Endodermal cell (in vitro differentiated cells): Measurements from ENCODE around the gene CNIH1. TPM values are rescaled to one million over a fixed set of nuclear protein-coding genes. Genes with fewer than 3 reads are reported as not detected.

ENCODE experiments used
- DNase-seq: peaks from one replicate; pipeline ENCODE4 v3.0.0-alpha.2; 2017
- H3K27ac ChIP-seq: 2 replicates; pipeline ENCODE4 v1.5.1; 2013; ENCODE audit warnings: mild to moderate bottlenecking, low read depth, low read length, moderate library complexity
- H3K27me3 ChIP-seq: 2 replicates; pipeline ENCODE4 v1.6.1; 2013; ENCODE audit warnings: mild to moderate bottlenecking, low read length, moderate library complexity; ENCODE audit not compliant: insufficient read depth, control insufficient read depth, poor library complexity, severe bottlenecking
- H3K36me3 ChIP-seq: 2 replicates; pipeline ENCODE4 v1.7.0; 2013; ENCODE audit warnings: mild to moderate bottlenecking, low read length, moderate library complexity; ENCODE audit not compliant: control insufficient read depth, insufficient read depth
- H3K4me1 ChIP-seq: one replicate; pipeline ENCODE4 v1.7.0; 2013; ENCODE audit warnings: low read length; ENCODE audit not compliant: control insufficient read depth, insufficient read depth
- H3K4me3 ChIP-seq: 2 replicates; pipeline ENCODE4 v1.5.1; 2013; ENCODE audit warnings: mild to moderate bottlenecking, low read length, moderate library complexity
- H3K9ac ChIP-seq: 2 replicates; pipeline ENCODE4 v1.6.1; 2013; ENCODE audit warnings: mild to moderate bottlenecking, low read length, moderate library complexity; ENCODE audit not compliant: poor library complexity, severe bottlenecking; ENCODE audit errors: extremely low read depth
- H3K9me3 ChIP-seq: 2 replicates; pipeline ENCODE4 v1.6.1; 2013; ENCODE audit warnings: mild to moderate bottlenecking, low read length, moderate library complexity; ENCODE audit not compliant: control insufficient read depth
- H3K27ac Mint-ChIP-seq: 2 replicates; pipeline ENCODE4 v1.8.0; 2020; ENCODE audit warnings: mixed read lengths
- H3K27me3 Mint-ChIP-seq: 2 replicates; pipeline ENCODE4 v1.8.0; 2021; ENCODE audit warnings: mild to moderate bottlenecking, mixed read lengths; ENCODE audit not compliant: insufficient read depth
- H3K36me3 Mint-ChIP-seq: 2 replicates; pipeline ENCODE4 v1.8.0; 2020; ENCODE audit warnings: low read depth, mixed read lengths
- H3K4me1 Mint-ChIP-seq: 2 replicates; pipeline ENCODE4 v1.8.0; 2020; ENCODE audit warnings: mixed read lengths
- H3K4me3 Mint-ChIP-seq: 2 replicates; pipeline ENCODE4 v1.8.0; 2020; ENCODE audit warnings: mild to moderate bottlenecking, moderate library complexity, mixed read lengths
- H3K9me3 Mint-ChIP-seq: 2 replicates; pipeline ENCODE4 v1.8.0; 2020; ENCODE audit warnings: mild to moderate bottlenecking, mixed read lengths
- WGBS, 2 experiments: methylation state at CpG; one replicate each; pipeline versions ENCODE4 v1.1.5 to v1.1.7; 2013; ENCODE audit warnings: missing lambda C conversion rate in 2 of 2, mixed read lengths in 1 of 2; ENCODE audit not compliant: insufficient coverage in 1 of 2, insufficient read length in 1 of 2; 5-methylcytosine and 5-hydroxymethylcytosine counted together
- total RNA-seq, 2 donors: library from RNA; stranded (reverse); fragmentation: NEBNext Ultra II Directional in 1 of 2; extraction: Animal tissue kit (Norgen Biotek cat#: 25700) in 1 of 2; gene quantifications; 2 replicates in 1 of 2; 3 replicates in 1 of 2; pipeline ENCODE4 v1.2.1, GENCODE V29; 2021
- TF ChIP-seq, protein P1 (sequence below): fragments of 200-600 bp; sonication (generic); conservative IDR thresholded peaks from 2 replicates; pipeline ENCODE4 v1.5.0; 2021; ENCODE audit warnings: antibody characterized with exemption, mild to moderate bottlenecking

CNIH1 gene
- total RNA-seq, 2 donors from 2014 or later, result 77.9 to 82.7 TPM

DNA sequence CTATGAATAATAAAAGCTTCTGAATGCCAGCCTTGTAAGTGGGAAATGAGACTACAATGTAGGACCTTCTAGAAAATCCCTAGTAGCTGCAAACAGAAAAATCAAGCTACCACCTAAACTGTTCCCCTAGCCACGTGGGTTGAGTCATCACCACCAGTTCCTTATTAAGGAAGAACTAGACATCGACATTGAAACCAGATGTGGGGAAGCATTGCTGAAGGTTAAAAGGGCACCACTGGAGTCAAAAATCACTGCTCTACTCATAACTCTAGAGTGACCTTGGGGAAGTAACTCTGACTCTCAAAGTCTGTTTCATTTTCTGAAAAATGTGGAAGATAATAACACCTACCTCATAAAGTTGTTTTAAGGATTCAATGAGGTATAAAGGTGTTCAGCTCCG is 9.4 kb upstream of the CNIH1 start:
- H3K4me3 ChIP-seq, result no peak overlapping the region
- no peaks in the 10 kb centered on the region for H3K27me3 ChIP-seq
- no peaks in the 10 kb centered on the region for H3K4me1 ChIP-seq
- no peak overlapping the region for H3K27ac ChIP-seq
- no peak overlapping the region for H3K9ac ChIP-seq
- TF ChIP-seq, protein P1, sequence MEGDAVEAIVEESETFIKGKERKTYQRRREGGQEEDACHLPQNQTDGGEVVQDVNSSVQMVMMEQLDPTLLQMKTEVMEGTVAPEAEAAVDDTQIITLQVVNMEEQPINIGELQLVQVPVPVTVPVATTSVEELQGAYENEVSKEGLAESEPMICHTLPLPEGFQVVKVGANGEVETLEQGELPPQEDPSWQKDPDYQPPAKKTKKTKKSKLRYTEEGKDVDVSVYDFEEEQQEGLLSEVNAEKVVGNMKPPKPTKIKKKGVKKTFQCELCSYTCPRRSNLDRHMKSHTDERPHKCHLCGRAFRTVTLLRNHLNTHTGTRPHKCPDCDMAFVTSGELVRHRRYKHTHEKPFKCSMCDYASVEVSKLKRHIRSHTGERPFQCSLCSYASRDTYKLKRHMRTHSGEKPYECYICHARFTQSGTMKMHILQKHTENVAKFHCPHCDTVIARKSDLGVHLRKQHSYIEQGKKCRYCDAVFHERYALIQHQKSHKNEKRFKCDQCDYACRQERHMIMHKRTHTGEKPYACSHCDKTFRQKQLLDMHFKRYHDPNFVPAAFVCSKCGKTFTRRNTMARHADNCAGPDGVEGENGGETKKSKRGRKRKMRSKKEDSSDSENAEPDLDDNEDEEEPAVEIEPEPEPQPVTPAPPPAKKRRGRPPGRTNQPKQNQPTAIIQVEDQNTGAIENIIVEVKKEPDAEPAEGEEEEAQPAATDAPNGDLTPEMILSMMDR, result no peak
- Mint-ChIP-seq H3K27ac (no peak overlapping the region), H3K36me3 (no peaks in the 10 kb centered on the region), H3K9me3 (no peaks in the 10 kb centered on the region), H3K4me1 (no peaks in the 10 kb centered on the region), H3K27me3 (peaks cover 5% of the 10 kb centered on the region), H3K4me3 (no peak overlapping the region)
- no peaks in the 10 kb centered on the region for H3K9me3 ChIP-seq
- 89 to 100% methylated on average over 3 of the region's 3 CpGs for WGBS, 2 experiments
- DNase-seq, result no peak
- no peaks in the 10 kb centered on the region for H3K36me3 ChIP-seq

- no peaks in the 10 kb centered on the region for H3K9me3 ChIP-seq
- no peak overlapping the region for H3K4me3 ChIP-seq
- 91 to 96% methylated on average over 7 to 8 of the region's 8 CpGs for WGBS, 2 experiments
- H3K9ac ChIP-seq, result no peak overlapping the region
- Mint-ChIP-seq H3K9me3 (peaks cover 8% of the 10 kb centered on the region), H3K27ac (no peak overlapping the region), H3K4me3 (no peak overlapping the region), H3K27me3 (peaks cover 12% of the 10 kb centered on the region), H3K36me3 (no peaks in the 10 kb centered on the region), H3K4me1 (no peaks in the 10 kb centered on the region)
- TF ChIP-seq, protein P1, result no peak
- no peaks in the 10 kb centered on the region for H3K36me3 ChIP-seq
- no peaks in the 10 kb centered on the region for H3K27me3 ChIP-seq
- H3K4me1 ChIP-seq, result no peaks in the 10 kb centered on the region
- no peak for DNase-seq
- H3K27ac ChIP-seq, result no peak overlapping the region
Measured at GRCh38 chr14:54447231-54447692, 6.1 kb upstream of the CNIH1 start.

- H3K27ac ChIP-seq, result no peak overlapping the region
- Mint-ChIP-seq H3K27ac (no peak overlapping the region), H3K4me1 (no peaks in the 10 kb centered on the region), H3K9me3 (peaks cover 8% of the 10 kb centered on the region), H3K36me3 (no peaks in the 10 kb centered on the region), H3K27me3 (peaks cover 12% of the 10 kb centered on the region), H3K4me3 (no peak overlapping the region)
- TF ChIP-seq, protein P1, result no peak
- no peak overlapping the region for H3K4me3 ChIP-seq
- no peaks in the 10 kb centered on the region for H3K4me1 ChIP-seq
- WGBS, 2 experiments, result 75 to 84% methylated on average over 1 to 4 of the region's 5 CpGs
- H3K36me3 ChIP-seq, result no peaks in the 10 kb centered on the region
- H3K27me3 ChIP-seq, result no peaks in the 10 kb centered on the region
- no peak overlapping the region for H3K9ac ChIP-seq
- no peak for DNase-seq
- H3K9me3 ChIP-seq, result no peaks in the 10 kb centered on the region
Measured at GRCh38 chr14:54446161-54446693, 5.1 kb upstream of the CNIH1 start.
